PFSK-1 (cell line): Measurements from ENCODE around the gene COL23A1.

Experiments used
- FOXP2 ChIP-seq: optimal IDR thresholded peaks from 2 replicates; pipeline ENCODE3; 2011; ENCODE audit warnings: borderline replicate concordance, control low read depth, inconsistent platforms; ENCODE audit not compliant: insufficient read depth; ENCODE audit errors: extremely low read length, extremely low read depth
- POLR2AphosphoS5 ChIP-seq: IDR thresholded peaks from 2 replicates; pipeline ENCODE4 v1.6.1; 2012; ENCODE audit warnings: low read depth, mild to moderate bottlenecking, control low read depth, low read length, moderate library complexity
- REST ChIP-seq, 2 experiments: IDR thresholded peaks; 2 replicates each; pipeline versions ENCODE4 v1.6.1 to v1.8.0; 2011 to 2012; ENCODE audit warnings: low read depth in 2 of 2, low read length in 2 of 2, control low read depth in 1 of 2, inconsistent platforms in 1 of 2, mild to moderate bottlenecking in 1 of 2, moderate library complexity in 1 of 2; ENCODE audit not compliant: insufficient read depth in 1 of 2
- SIN3A ChIP-seq: IDR thresholded peaks from 2 replicates; pipeline ENCODE4 v1.6.1; 2012; ENCODE audit warnings: mild to moderate bottlenecking, low read length, moderate library complexity, borderline replicate concordance; ENCODE audit not compliant: insufficient read depth
- TAF1 ChIP-seq: IDR thresholded peaks from 2 replicates; pipeline ENCODE4 v1.6.1; 2012; ENCODE audit warnings: low read length, control low read depth, borderline replicate concordance; ENCODE audit not compliant: insufficient read depth

Gene COL23A1

GRCh38 chr5:178577376-178577839 lies 12.8 kb downstream of the COL23A1 start:
- TF ChIP-seq REST (IDR thresholded peaks at IDR 0.05; ENCODE audit: insufficient read depth in 1 of 2, low read depth in 2 of 2, low read length in 2 of 2) (no peak), POLR2AphosphoS5 (no peak), SIN3A (no peak), FOXP2 (no peak), TAF1 (no peak)

GRCh38 chr5:178576591-178577351 lies 13.4 kb downstream of the COL23A1 start:
- TF ChIP-seq POLR2AphosphoS5, result no peak
- TF ChIP-seq FOXP2, result no peak
- TF ChIP-seq REST (IDR thresholded peaks at IDR 0.05; ENCODE audit: insufficient read depth in 1 of 2, low read depth in 2 of 2, low read length in 2 of 2), result no peak
- TF ChIP-seq SIN3A, result no peak
- no peak for TF ChIP-seq TAF1

- TF ChIP-seq REST (IDR thresholded peaks at IDR 0.05; ENCODE audit: insufficient read depth in 1 of 2, low read depth in 2 of 2, low read length in 2 of 2) (no peak), POLR2AphosphoS5 (no peak), FOXP2 (no peak), TAF1 (no peak), SIN3A (no peak)
Observed at GRCh38 chr5:178573216-178573615, 17.0 kb downstream of the COL23A1 start.

GRCh38 chr5:178572617-178573016 lies 17.6 kb downstream of the COL23A1 start:
- TF ChIP-seq POLR2AphosphoS5 (no peak), REST (IDR thresholded peaks at IDR 0.05; ENCODE audit: insufficient read depth in 1 of 2, low read depth in 2 of 2, low read length in 2 of 2) (no peak), TAF1 (no peak), SIN3A (no peak), FOXP2 (no peak)

- TF ChIP-seq TAF1 (no peak), SIN3A (no peak), POLR2AphosphoS5 (no peak), REST (IDR thresholded peaks at IDR 0.05; ENCODE audit: insufficient read depth in 1 of 2, low read depth in 2 of 2, low read length in 2 of 2) (no peak), FOXP2 (no peak)
Observed at GRCh38 chr5:178569485-178569884, 20.7 kb downstream of the COL23A1 start.
